HEK293 (cell line): ENCODE data around the gene YAF2.

Experiments
- CTCF ChIA-PET: fragments of 350-600 bp; formaldehyde crosslinking; extraction: SDS; loops from one replicate; lab custom pipeline; 2021; ENCODE audit warnings: antibody characterized with exemption; lab: Yijun Ruan, JAX
- POLR2A ChIA-PET: fragments of 300-600 bp; formaldehyde crosslinking; extraction: SDS; loops from one replicate; lab custom pipeline; 2020; ENCODE audit warnings: antibody characterized with exemption, inconsistent platforms; lab: Yijun Ruan, JAX
- H3K27ac ChIP-seq: fragments of 200-500 bp; sonication (Bioruptor generic); 2 replicates; pipeline ENCODE4 v1.5.1; 2014; ENCODE audit warnings: low read depth, low read length, control low read depth, inconsistent platforms; ENCODE audit errors: extremely low read depth
- H3K36me3 ChIP-seq, 2 experiments: fragments of 200-500 bp in 1 of 2; sonication (Bioruptor generic) in 1 of 2; 1 replicate in 1 of 2; 2 replicates in 1 of 2; pipeline ENCODE4 v1.5.1; 2014 to 2017; ENCODE audit warnings: inconsistent platforms in 2 of 2, low read length in 2 of 2; ENCODE audit not compliant: control insufficient read depth in 2 of 2, insufficient read depth in 1 of 2
- H3K4me1 ChIP-seq: fragments of 200-500 bp; sonication (Bioruptor generic); 2 replicates; pipeline ENCODE4 v1.5.1; 2014; ENCODE audit warnings: mild to moderate bottlenecking, low read length, inconsistent platforms; ENCODE audit not compliant: control insufficient read depth, insufficient read depth
- H3K4me3 ChIP-seq: 2 replicates; pipeline ENCODE4 v1.5.1; 2011; ENCODE audit warnings: low read depth, mild to moderate bottlenecking, control low read depth, low read length, moderate library complexity
- H3K9me3 ChIP-seq: fragments of 200-500 bp; sonication (Bioruptor generic); 2 replicates; pipeline ENCODE4 v1.5.1; 2014; ENCODE audit warnings: low read depth, low read length, inconsistent platforms; ENCODE audit not compliant: control insufficient read depth, insufficient read depth
- OVOL3 ChIP-seq: fragments of 450-650 bp; formaldehyde crosslinking; IDR thresholded peaks from 2 replicates; pipeline ENCODE4 v1.5.1; 2016; ENCODE audit warnings: missing biosample characterization, missing genetic modification characterization
- PRDM1 ChIP-seq: fragments of 450-650 bp; formaldehyde crosslinking; IDR thresholded peaks from 2 replicates; pipeline ENCODE4; 2016; ENCODE audit warnings: missing biosample characterization, missing genetic modification characterization
- ZBTB21 ChIP-seq: fragments of 450-650 bp; formaldehyde crosslinking; IDR thresholded peaks from 2 replicates; pipeline ENCODE4 v1.5.1; 2017; ENCODE audit warnings: missing biosample characterization, missing genetic modification characterization
- ZNF133 ChIP-seq: fragments of 450-650 bp; formaldehyde crosslinking; IDR thresholded peaks from 2 replicates; pipeline ENCODE4 v1.5.1; 2016; ENCODE audit warnings: missing biosample characterization, missing genetic modification characterization
- ZNF138 ChIP-seq: fragments of 450-650 bp; formaldehyde crosslinking; IDR thresholded peaks from 2 replicates; pipeline ENCODE4 v1.5.1; 2016; ENCODE audit warnings: missing biosample characterization, missing genetic modification characterization, borderline replicate concordance
- ZNF19 ChIP-seq: fragments of 450-650 bp; formaldehyde crosslinking; IDR thresholded peaks from 2 replicates; pipeline ENCODE4; 2016; ENCODE audit warnings: missing biosample characterization, missing genetic modification characterization, low read depth
- ZNF239 ChIP-seq: fragments of 450-650 bp; formaldehyde crosslinking; IDR thresholded peaks from 2 replicates; pipeline ENCODE4 v1.5.1; 2016; ENCODE audit warnings: missing biosample characterization, missing genetic modification characterization
- ZNF311 ChIP-seq: fragments of 450-650 bp; formaldehyde crosslinking; IDR thresholded peaks from 2 replicates; pipeline ENCODE4 v1.5.1; 2017; ENCODE audit warnings: missing biosample characterization, missing genetic modification characterization, borderline replicate concordance
- ZNF354C ChIP-seq: fragments of 450-650 bp; formaldehyde crosslinking; IDR thresholded peaks from 2 replicates; pipeline ENCODE4 v1.5.1; 2016; ENCODE audit warnings: missing biosample characterization, missing genetic modification characterization, low read depth, borderline replicate concordance
- ZNF514 ChIP-seq: fragments of 450-650 bp; formaldehyde crosslinking; IDR thresholded peaks from 2 replicates; pipeline ENCODE4 v1.5.1; 2016; ENCODE audit warnings: missing biosample characterization, missing genetic modification characterization
- ZNF530 ChIP-seq: fragments of 450-650 bp; formaldehyde crosslinking; IDR thresholded peaks from 2 replicates; pipeline ENCODE4 v1.5.1; 2016; ENCODE audit warnings: low read depth, missing biosample characterization, missing genetic modification characterization
- ZNF624 ChIP-seq: fragments of 450-650 bp; formaldehyde crosslinking; IDR thresholded peaks from 2 replicates; pipeline ENCODE4 v1.5.1; 2017; ENCODE audit warnings: missing biosample characterization, missing genetic modification characterization
- ZNF639 ChIP-seq: fragments of 450-650 bp; formaldehyde crosslinking; IDR thresholded peaks from 2 replicates; pipeline ENCODE4 v1.5.1; 2016; ENCODE audit warnings: missing biosample characterization, missing genetic modification characterization
- ZNF701 ChIP-seq: fragments of 450-650 bp; formaldehyde crosslinking; IDR thresholded peaks from 2 replicates; pipeline ENCODE4 v1.5.1; 2016; ENCODE audit warnings: missing biosample characterization, missing genetic modification characterization
- ZNF830 ChIP-seq: fragments of 450-650 bp; IDR thresholded peaks from 2 replicates; pipeline ENCODE4 v1.5.0; 2018; ENCODE audit warnings: missing biosample characterization, missing genetic modification characterization, low read depth, mild to moderate bottlenecking, moderate library complexity
- ZNF837 ChIP-seq: fragments of 450-650 bp; formaldehyde crosslinking; IDR thresholded peaks from 2 replicates; pipeline ENCODE4 v1.5.1; 2016; ENCODE audit warnings: missing biosample characterization, missing genetic modification characterization
- ZSCAN23 ChIP-seq: fragments of 450-650 bp; formaldehyde crosslinking; IDR thresholded peaks from 2 replicates; pipeline ENCODE4 v1.5.1; 2016; ENCODE audit warnings: missing biosample characterization, missing genetic modification characterization
- TF ChIP-seq, protein P1 (sequence below): fragments of 450-650 bp; formaldehyde crosslinking; IDR thresholded peaks from 2 replicates; pipeline ENCODE4 v1.5.1; 2016; ENCODE audit warnings: missing biosample characterization, missing genetic modification characterization
- TF ChIP-seq, protein P2 (sequence below): fragments of 450-650 bp; formaldehyde crosslinking; IDR thresholded peaks from 2 replicates; pipeline ENCODE4 v1.5.1; 2016; ENCODE audit warnings: missing biosample characterization, missing genetic modification characterization, borderline replicate concordance
- TF ChIP-seq, protein P3 (sequence below): fragments of 450-650 bp; formaldehyde crosslinking; IDR thresholded peaks from 2 replicates; pipeline ENCODE4 v1.5.1; 2017; ENCODE audit warnings: missing biosample characterization, missing genetic modification characterization

The YAF2 gene

GRCh38 chr12:42217656-42218055 lies 20.4 kb downstream of the YAF2 start:
- POLR2A ChIA-PET = no interaction called here
- Histone ChIP-seq H3K9me3 (no peaks in the 10 kb centered on the region), H3K4me1 (peaks cover 25% of the 10 kb centered on the region), H3K4me3 (no peak overlapping the region), H3K36me3 (no peaks in the 10 kb centered on the region), H3K27ac (no peak overlapping the region)
- TF ChIP-seq ZSCAN23 (no peak), ZNF354C (tag by site-specific recombination) (no peak), ZNF311 (tag by site-specific recombination) (no peak), ZNF133 (tag by site-specific recombination) (no peak), ZNF701 (tag by site-specific recombination) (no peak), PRDM1 (tag by site-specific recombination) (no peak), ZNF624 (tag by site-specific recombination) (no peak), ZNF19 (no peak), ZNF514 (tag by site-specific recombination) (no peak), ZBTB21 (tag by site-specific recombination) (no peak), ZNF530 (no peak), ZNF837 (tag by site-specific recombination) (no peak), ZNF830 (tag by site-specific recombination) (no peak), ZNF639 (tag by site-specific recombination) (no peak), ZNF138 (tag by site-specific recombination) (no peak), ZNF239 (tag by site-specific recombination) (no peak), OVOL3 (tag by site-specific recombination) (no peak)
- TF ChIP-seq, protein P1, sequence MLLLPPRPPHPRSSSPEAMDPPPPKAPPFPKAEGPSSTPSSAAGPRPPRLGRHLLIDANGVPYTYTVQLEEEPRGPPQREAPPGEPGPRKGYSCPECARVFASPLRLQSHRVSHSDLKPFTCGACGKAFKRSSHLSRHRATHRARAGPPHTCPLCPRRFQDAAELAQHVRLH (tag by site-specific recombination) = no peak
- TF ChIP-seq, protein P2, sequence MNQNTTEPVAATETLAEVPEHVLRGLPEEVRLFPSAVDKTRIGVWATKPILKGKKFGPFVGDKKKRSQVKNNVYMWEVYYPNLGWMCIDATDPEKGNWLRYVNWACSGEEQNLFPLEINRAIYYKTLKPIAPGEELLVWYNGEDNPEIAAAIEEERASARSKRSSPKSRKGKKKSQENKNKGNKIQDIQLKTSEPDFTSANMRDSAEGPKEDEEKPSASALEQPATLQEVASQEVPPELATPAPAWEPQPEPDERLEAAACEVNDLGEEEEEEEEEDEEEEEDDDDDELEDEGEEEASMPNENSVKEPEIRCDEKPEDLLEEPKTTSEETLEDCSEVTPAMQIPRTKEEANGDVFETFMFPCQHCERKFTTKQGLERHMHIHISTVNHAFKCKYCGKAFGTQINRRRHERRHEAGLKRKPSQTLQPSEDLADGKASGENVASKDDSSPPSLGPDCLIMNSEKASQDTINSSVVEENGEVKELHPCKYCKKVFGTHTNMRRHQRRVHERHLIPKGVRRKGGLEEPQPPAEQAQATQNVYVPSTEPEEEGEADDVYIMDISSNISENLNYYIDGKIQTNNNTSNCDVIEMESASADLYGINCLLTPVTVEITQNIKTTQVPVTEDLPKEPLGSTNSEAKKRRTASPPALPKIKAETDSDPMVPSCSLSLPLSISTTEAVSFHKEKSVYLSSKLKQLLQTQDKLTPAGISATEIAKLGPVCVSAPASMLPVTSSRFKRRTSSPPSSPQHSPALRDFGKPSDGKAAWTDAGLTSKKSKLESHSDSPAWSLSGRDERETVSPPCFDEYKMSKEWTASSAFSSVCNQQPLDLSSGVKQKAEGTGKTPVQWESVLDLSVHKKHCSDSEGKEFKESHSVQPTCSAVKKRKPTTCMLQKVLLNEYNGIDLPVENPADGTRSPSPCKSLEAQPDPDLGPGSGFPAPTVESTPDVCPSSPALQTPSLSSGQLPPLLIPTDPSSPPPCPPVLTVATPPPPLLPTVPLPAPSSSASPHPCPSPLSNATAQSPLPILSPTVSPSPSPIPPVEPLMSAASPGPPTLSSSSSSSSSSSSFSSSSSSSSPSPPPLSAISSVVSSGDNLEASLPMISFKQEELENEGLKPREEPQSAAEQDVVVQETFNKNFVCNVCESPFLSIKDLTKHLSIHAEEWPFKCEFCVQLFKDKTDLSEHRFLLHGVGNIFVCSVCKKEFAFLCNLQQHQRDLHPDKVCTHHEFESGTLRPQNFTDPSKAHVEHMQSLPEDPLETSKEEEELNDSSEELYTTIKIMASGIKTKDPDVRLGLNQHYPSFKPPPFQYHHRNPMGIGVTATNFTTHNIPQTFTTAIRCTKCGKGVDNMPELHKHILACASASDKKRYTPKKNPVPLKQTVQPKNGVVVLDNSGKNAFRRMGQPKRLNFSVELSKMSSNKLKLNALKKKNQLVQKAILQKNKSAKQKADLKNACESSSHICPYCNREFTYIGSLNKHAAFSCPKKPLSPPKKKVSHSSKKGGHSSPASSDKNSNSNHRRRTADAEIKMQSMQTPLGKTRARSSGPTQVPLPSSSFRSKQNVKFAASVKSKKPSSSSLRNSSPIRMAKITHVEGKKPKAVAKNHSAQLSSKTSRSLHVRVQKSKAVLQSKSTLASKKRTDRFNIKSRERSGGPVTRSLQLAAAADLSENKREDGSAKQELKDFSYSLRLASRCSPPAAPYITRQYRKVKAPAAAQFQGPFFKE (tag by site-specific recombination) = no peak
- TF ChIP-seq, protein P3, sequence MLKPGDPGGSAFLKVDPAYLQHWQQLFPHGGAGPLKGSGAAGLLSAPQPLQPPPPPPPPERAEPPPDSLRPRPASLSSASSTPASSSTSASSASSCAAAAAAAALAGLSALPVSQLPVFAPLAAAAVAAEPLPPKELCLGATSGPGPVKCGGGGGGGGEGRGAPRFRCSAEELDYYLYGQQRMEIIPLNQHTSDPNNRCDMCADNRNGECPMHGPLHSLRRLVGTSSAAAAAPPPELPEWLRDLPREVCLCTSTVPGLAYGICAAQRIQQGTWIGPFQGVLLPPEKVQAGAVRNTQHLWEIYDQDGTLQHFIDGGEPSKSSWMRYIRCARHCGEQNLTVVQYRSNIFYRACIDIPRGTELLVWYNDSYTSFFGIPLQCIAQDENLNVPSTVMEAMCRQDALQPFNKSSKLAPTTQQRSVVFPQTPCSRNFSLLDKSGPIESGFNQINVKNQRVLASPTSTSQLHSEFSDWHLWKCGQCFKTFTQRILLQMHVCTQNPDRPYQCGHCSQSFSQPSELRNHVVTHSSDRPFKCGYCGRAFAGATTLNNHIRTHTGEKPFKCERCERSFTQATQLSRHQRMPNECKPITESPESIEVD (tag by site-specific recombination) = no peak; the same call in 1 of the 2 replicates
- CTCF ChIA-PET = no interaction called here
